ENCODE measurements around the gene ZGPAT.

ZGPAT gene

DNA sequence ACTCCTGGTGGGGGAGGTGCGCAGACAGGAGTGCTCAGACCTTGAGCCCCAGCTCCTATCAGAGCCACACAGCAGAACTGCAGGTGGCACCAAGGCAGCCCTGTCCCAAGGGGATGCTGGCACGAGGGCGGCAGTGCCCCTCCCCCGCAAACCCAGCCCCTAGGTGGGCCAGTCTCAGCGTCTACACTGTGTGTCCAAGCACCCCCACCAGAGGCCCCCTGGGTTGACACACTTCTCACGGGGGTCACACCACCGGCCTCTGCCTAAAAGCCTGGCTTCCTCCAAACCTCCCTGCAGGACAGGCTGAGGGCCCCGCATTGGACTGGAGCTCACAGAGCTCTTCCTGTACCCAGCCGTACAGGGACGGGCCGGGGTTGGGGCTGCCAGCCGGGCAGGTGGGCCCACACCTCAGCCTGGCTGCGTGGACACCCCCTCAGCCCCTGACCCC lies 39.8 kb downstream of the ZGPAT start:
- Histone ChIP-seq H3K27me3 (ENCODE audit: control insufficient read depth, insufficient read depth, low read length) (no peaks in the 10 kb centered on the region), H3K36me3 (ENCODE audit: control insufficient read depth, low read depth, low read length) (peaks cover 5% of the 10 kb centered on the region), H3K27ac (ENCODE audit: low read length) (no peak overlapping the region), H3K4me1 (ENCODE audit: control insufficient read depth, low read depth, low read length) (no peaks in the 10 kb centered on the region), H3K9ac (ENCODE audit: low read length) (no peak overlapping the region), H3K9me3 (ENCODE audit: control insufficient read depth, low read depth, low read length) (no peaks in the 10 kb centered on the region), H3K4me3 (ENCODE audit: low read length) (no peak overlapping the region)

DNA sequence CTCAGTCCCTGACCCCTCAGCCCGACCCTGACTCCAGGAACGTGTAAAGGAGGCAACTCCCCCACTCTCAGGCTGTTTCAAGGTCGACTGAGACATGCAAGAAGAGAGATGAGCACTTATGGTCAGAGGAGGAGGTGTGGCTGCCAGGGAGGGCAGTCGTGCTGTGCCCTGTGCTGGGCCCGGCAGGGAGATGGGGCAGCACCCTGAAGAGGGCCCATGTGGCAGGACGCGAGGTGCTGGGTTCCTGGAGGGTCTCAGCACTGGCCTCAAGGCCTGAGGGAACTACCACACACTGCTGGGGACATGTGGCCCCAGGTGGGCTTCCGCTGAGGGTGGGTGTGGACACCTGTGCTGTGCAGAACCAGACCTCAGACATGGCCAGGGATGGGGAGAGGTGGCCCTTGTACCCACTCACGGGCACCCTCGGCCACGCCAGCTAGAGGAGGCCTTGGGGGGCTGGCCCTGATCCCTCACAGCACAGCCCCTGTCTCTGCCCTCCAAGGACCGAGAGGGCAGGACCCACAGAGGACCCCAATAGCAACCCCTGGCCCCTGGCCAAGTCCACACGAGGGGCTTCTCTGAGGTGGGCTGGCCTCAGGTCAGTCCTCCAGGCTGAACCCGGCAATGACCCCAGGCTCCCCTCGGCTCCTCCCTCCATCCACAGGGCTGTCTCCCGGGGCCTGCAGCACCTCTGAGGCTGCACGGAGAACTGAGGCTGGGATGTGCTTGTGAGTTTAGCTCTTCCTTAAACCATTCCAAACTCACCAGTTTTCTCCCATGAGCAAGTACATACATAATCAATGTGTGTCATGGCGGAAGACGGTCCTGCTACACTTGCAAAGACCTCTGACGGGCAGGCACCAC lies 40.5 kb downstream of the ZGPAT start:
- no peaks in the 10 kb centered on the region for H3K9me3 ChIP-seq (ENCODE audit: control insufficient read depth, low read depth, low read length)

DNA sequence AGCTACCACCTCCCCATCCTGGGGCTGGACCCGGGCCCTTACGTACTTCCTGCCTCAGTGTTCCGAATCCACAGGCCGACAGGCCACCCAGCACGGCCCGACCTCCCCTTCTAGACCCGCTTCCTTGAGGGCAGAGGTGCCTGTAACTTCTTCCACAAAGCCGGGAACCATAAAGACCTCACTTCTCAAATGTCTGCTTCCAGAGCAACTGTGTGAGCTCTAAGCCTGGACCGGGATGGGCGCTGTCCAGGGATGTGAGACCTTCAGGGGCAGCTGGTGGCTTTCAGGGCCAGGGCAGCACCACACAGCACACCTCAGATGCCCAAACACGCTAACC lies 41.1 kb downstream of the ZGPAT start:
- Histone ChIP-seq H3K36me3 (ENCODE audit: control insufficient read depth, low read depth, low read length) (peaks cover under 1% of the 10 kb centered on the region), H3K27ac (ENCODE audit: low read length) (no peak overlapping the region), H3K4me3 (ENCODE audit: low read length) (no peak overlapping the region), H3K27me3 (ENCODE audit: control insufficient read depth, insufficient read depth, low read length) (no peaks in the 10 kb centered on the region), H3K9me3 (ENCODE audit: control insufficient read depth, low read depth, low read length) (no peaks in the 10 kb centered on the region), H3K4me1 (ENCODE audit: control insufficient read depth, low read depth, low read length) (no peaks in the 10 kb centered on the region), H3K9ac (ENCODE audit: low read length) (no peak overlapping the region)

More for the DNA sequence above, 40.5 kb downstream of the ZGPAT start:
- Histone ChIP-seq H3K27me3 (ENCODE audit: control insufficient read depth, insufficient read depth, low read length) (no peaks in the 10 kb centered on the region), H3K27ac (ENCODE audit: low read length) (no peak overlapping the region), H3K9ac (ENCODE audit: low read length) (no peak overlapping the region), H3K4me1 (ENCODE audit: control insufficient read depth, low read depth, low read length) (no peaks in the 10 kb centered on the region), H3K4me3 (ENCODE audit: low read length) (no peak overlapping the region), H3K36me3 (ENCODE audit: control insufficient read depth, low read depth, low read length) (peaks cover 5% of the 10 kb centered on the region)

DNA sequence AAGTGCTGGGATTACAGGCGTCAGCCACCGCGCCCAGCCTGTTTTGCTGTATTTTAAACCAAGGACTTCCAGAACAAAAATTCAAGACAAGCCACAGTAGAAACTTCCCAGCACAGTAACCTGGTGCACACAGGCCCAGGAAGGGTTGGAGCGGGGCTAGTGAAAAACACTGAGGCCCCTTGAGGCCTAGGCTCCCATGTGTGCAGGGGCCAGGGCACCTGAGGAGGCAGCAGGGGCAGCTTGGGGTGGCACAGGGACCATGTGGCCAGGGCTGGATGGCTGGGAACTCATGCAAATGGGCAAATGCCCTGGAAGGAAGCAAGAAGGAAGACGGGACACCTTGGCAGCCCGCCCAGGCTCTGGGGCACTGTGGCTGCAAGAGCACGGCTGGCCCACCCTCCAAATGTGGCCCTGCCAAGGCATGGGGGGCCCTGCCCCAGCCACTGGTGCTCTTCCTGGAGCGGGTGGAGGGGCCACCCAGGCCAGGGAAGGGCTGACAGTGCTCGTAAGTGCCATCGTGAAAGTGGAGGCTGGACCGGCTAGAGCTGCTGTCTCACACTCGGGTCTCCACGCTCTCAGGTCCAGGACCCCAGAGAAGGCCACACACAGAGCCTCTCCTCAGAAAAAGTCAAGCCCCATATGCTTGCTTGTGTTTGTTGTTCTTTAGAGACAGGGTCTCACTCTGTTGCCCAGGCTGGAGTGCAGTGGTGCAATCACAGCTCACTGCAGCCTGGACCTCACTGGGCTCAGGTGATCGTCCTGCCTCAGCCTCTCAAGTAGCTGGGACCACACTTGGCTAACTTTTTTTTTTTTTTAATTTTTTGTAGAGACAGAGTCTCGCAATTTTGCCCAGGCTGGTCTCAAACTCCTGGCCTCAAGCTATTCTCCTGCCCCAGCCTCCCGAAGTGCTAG lies 42.0 kb downstream of the ZGPAT start:
- no peaks in the 10 kb centered on the region for H3K4me1 ChIP-seq (ENCODE audit: control insufficient read depth, low read depth, low read length)
- H3K36me3 ChIP-seq (ENCODE audit: control insufficient read depth, low read depth, low read length), result no peaks in the 10 kb centered on the region
- H3K9me3 ChIP-seq (ENCODE audit: control insufficient read depth, low read depth, low read length), result no peaks in the 10 kb centered on the region
- H3K4me3 ChIP-seq (ENCODE audit: low read length), result no peak overlapping the region
- no peaks in the 10 kb centered on the region for H3K27me3 ChIP-seq (ENCODE audit: control insufficient read depth, insufficient read depth, low read length)
- no peak overlapping the region for H3K27ac ChIP-seq (ENCODE audit: low read length)
- H3K9ac ChIP-seq (ENCODE audit: low read length), result no peak overlapping the region

DNA sequence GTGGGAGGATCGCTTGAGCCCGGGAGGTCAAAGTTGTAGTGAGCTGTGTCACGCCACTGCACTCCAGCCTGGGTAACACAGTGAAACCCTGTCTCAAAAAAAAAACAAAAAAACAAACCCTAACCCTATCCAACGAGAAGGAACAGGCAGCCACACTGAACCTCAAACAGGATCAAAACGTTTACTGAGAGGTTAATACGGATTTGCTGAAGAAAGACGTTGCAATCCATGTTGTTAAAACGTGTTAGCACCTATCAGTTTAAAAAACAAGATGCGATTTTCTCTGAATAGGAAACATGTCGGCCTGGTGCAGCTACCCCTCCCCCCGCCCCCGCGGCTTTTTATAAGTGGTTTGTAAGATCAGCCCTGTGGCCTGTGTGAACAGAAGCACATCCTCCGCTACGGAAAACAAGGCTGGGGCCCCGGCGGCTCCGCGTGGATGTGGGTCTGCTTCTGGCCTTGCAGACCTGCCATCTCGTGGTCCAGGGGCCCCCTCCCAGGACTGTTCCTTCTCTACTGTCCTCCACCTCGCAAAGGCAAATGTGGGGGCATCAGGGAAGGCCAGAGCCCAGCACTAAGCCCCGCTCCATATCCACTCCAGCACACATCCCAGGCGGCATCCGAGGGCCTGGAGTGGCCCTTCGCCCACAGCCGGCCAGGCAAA lies 43.1 kb downstream of the ZGPAT start:
- Histone ChIP-seq H3K27me3 (ENCODE audit: control insufficient read depth, insufficient read depth, low read length) (no peaks in the 10 kb centered on the region), H3K9ac (ENCODE audit: low read length) (no peak overlapping the region), H3K4me1 (ENCODE audit: control insufficient read depth, low read depth, low read length) (no peaks in the 10 kb centered on the region), H3K9me3 (ENCODE audit: control insufficient read depth, low read depth, low read length) (no peaks in the 10 kb centered on the region), H3K36me3 (ENCODE audit: control insufficient read depth, low read depth, low read length) (no peaks in the 10 kb centered on the region), H3K4me3 (ENCODE audit: low read length) (no peak overlapping the region), H3K27ac (ENCODE audit: low read length) (no peak overlapping the region)

DNA sequence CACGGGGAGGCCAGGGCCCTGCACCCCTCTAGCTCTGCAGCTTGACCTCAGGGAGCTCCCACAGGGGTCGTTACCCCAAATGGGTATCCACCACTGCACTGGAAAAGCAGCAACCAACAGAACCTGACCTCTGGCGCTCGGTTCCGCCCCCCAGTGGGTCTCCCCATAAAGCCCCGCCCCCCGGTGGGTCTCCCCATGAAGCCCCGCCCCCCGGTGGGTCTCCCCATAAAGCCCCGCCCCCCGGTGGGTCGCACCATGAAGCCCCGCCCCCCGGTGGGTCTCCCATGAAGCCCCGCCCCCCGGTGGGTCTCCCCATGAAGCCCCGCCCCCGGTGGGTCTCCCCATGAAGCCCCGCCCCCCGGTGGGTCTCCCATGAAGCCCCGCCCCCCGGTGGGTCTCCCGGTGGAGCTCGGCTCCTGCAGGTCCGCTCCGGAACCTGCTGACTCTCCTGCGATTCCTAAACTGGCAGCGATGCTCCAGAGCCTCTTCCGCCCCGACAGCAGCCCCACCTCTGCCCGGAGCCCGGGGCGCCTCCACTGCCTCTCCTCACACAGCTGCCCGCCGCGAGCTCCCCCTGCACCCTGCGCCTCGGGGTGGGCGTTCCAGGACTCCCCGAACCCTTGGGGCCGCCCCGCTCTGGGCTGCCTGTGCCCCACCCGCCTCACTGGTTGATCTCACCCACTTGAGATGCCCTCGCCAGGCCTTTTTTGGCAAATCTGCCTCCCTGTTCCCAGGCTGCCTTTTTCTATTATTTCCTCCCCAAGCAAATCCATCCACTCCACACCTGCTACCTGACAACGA lies 43.8 kb downstream of the ZGPAT start:
- H3K4me3 ChIP-seq (ENCODE audit: low read length), result no peak overlapping the region
- H3K36me3 ChIP-seq (ENCODE audit: control insufficient read depth, low read depth, low read length), result no peaks in the 10 kb centered on the region
- no peaks in the 10 kb centered on the region for H3K9me3 ChIP-seq (ENCODE audit: control insufficient read depth, low read depth, low read length)
- H3K9ac ChIP-seq (ENCODE audit: low read length), result no peak overlapping the region
- no peaks in the 10 kb centered on the region for H3K4me1 ChIP-seq (ENCODE audit: control insufficient read depth, low read depth, low read length)
- no peaks in the 10 kb centered on the region for H3K27me3 ChIP-seq (ENCODE audit: control insufficient read depth, insufficient read depth, low read length)
- no peak overlapping the region for H3K27ac ChIP-seq (ENCODE audit: low read length)

DNA sequence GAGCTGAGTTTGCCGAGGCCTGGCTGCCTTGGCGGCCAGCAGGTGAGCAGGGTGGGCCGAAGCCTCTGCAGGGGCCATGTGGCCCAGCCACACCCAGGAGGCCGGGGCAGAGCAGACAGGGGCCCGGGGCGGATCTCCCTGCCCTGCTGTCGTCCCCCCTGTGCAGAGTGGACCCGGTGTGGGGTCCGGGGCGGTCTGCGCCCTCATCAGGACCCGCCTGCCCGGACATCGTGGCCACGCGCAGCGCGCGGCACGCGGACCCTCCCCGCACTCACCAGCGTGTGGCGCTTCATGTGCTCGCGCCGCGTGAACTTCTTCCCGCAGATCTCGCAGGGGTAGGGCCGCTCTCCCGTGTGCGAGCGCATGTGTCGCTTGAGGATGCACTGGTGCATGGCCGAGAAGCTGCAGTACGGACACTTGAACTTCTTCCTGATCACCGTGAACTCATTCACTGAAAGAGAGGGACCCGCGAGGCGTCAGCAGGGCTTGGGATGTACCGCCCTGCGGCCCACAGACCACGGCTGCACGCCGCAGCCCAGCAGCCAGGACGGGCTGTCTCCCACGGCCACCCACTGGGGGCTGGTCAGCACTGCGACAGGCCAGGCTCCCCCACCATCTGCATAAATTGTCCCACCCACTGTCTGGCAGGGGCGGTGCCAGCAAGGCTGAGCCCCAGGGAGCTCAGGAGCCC lies 44.7 kb downstream of the ZGPAT start:
- no peaks in the 10 kb centered on the region for H3K36me3 ChIP-seq (ENCODE audit: control insufficient read depth, low read depth, low read length)
- H3K9ac ChIP-seq (ENCODE audit: low read length), result no peak overlapping the region
- no peaks in the 10 kb centered on the region for H3K4me1 ChIP-seq (ENCODE audit: control insufficient read depth, low read depth, low read length)

DNA sequence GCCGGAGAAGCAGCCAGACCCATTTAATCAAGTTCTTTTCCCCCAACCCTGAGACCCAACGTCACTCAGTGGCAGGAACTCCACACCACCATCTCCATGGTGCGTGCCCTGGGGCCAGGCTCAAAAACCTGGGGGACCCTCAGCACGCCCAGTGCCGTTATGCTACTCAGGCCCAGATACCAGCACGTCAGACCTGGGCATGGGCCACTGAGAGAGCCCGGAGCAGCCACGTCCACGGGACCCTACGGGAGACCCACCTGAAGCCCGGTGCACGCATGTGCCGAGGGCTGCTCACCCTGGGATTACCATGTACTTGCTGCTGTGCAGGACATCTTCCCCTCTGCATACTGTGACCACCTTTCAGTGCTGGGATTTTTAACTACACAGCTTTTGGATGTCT lies 45.5 kb downstream of the ZGPAT start:
- no peak overlapping the region for H3K27ac ChIP-seq (ENCODE audit: low read length)
- no peaks in the 10 kb centered on the region for H3K9me3 ChIP-seq (ENCODE audit: control insufficient read depth, low read depth, low read length)
- H3K4me1 ChIP-seq (ENCODE audit: control insufficient read depth, low read depth, low read length), result no peaks in the 10 kb centered on the region
- H3K36me3 ChIP-seq (ENCODE audit: control insufficient read depth, low read depth, low read length), result no peaks in the 10 kb centered on the region
- no peaks in the 10 kb centered on the region for H3K27me3 ChIP-seq (ENCODE audit: control insufficient read depth, insufficient read depth, low read length)
- H3K4me3 ChIP-seq (ENCODE audit: low read length), result no peak overlapping the region
- H3K9ac ChIP-seq (ENCODE audit: low read length), result no peak overlapping the region

More for the DNA sequence above, 44.7 kb downstream of the ZGPAT start:
- Histone ChIP-seq H3K27me3 (ENCODE audit: control insufficient read depth, insufficient read depth, low read length) (no peaks in the 10 kb centered on the region), H3K4me3 (ENCODE audit: low read length) (no peak overlapping the region), H3K27ac (ENCODE audit: low read length) (no peak overlapping the region), H3K9me3 (ENCODE audit: control insufficient read depth, low read depth, low read length) (no peaks in the 10 kb centered on the region)

DNA sequence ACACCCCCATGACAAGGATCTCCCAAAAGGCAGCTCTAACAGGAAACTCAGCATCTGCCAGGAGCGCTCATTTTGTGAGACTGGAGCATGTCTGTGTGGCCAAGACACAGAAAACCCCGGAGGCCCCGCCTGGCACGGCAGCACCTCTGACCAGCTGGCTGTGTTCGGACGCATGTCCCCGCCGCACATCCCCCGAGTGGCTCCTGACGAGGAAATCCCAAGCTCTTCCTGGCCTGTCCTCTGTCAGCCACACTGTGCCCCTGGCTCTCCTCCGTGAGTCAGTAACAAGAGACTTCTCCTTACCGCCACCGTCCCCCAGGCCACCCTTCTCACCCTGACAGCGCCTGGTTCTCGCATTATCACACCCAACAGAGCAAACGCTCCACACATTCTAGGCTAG lies 46.2 kb downstream of the ZGPAT start:
- Histone ChIP-seq H3K4me1 (ENCODE audit: control insufficient read depth, low read depth, low read length) (no peaks in the 10 kb centered on the region), H3K27me3 (ENCODE audit: control insufficient read depth, insufficient read depth, low read length) (no peaks in the 10 kb centered on the region), H3K4me3 (ENCODE audit: low read length) (no peak overlapping the region), H3K9me3 (ENCODE audit: control insufficient read depth, low read depth, low read length) (no peaks in the 10 kb centered on the region), H3K9ac (ENCODE audit: low read length) (no peak overlapping the region), H3K27ac (ENCODE audit: low read length) (no peak overlapping the region), H3K36me3 (ENCODE audit: control insufficient read depth, low read depth, low read length) (no peaks in the 10 kb centered on the region)

DNA sequence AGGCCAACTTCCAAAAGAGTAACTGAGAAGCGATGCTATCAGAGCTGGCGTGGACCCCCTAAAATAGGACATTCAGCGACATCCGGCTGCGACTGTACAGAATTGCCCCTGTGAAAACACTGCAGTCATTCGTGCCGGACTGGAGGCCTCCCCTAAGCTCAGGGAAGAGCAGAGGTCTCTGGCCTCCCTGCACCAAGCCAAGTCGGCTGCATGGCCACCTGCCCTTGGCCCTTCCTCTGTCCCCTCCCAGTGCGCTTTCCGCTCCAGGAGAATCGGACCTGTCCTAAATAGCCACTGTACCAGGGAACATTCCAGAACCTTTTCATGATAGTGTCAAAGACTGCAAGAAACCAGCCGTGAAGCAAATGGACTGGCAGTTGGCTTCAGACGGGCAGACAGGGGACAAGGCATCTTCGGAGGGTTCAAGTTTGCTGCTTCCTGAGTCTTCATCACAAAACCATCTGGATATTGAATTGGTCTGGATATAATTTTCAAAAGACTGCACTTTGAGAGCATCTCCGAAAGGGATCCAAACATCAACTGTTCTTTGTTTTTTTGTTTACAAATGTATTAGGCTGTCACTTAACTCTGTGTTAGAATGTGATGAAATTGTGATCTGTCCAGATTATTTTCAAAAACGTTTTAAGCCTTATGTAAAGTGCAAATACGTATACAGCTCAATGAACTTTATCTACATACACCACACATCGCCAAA lies 48.3 kb downstream of the ZGPAT start:
- no peaks in the 10 kb centered on the region for H3K27me3 ChIP-seq (ENCODE audit: control insufficient read depth, insufficient read depth, low read length)
- no peaks in the 10 kb centered on the region for H3K4me1 ChIP-seq (ENCODE audit: control insufficient read depth, low read depth, low read length)
- no peak overlapping the region for H3K4me3 ChIP-seq (ENCODE audit: low read length)
- H3K27ac ChIP-seq (ENCODE audit: low read length), result no peak overlapping the region
- H3K9me3 ChIP-seq (ENCODE audit: control insufficient read depth, low read depth, low read length), result no peaks in the 10 kb centered on the region
- H3K9ac ChIP-seq (ENCODE audit: low read length), result no peak overlapping the region
- no peaks in the 10 kb centered on the region for H3K36me3 ChIP-seq (ENCODE audit: control insufficient read depth, low read depth, low read length)

Measured in iPS-18a (cell line).